ENCODE results near the gene LIPG. TPM values are rescaled to one million over a fixed set of nuclear protein-coding genes. Genes with fewer than 3 reads are reported as not detected.
A peak's percentile ranks its signal among the peaks of the same experiment; 100 is the strongest.

Gene LIPG
- total RNA-seq, 1 experiment from 2014 or later: 57.8 TPM

- Mint-ChIP-seq H3K4me1 (ENCODE audit: insufficient read depth, unreplicated experiment) (peaks cover 5% of the 10 kb centered on the region), H3K27me3 (ENCODE audit: insufficient read depth, unreplicated experiment) (no peaks in the 10 kb centered on the region), H3K36me3 (ENCODE audit: insufficient read depth, unreplicated experiment) (peaks cover 4% of the 10 kb centered on the region), H3K27ac (ENCODE audit: low read depth, unreplicated experiment) (no peak overlapping the region), H3K4me3 (ENCODE audit: unreplicated experiment) (no peak overlapping the region), H3K9me3 (ENCODE audit: unreplicated experiment) (no peaks in the 10 kb centered on the region)
- DNase-seq (ENCODE audit: unreplicated experiment): no peak
- intact Hi-C loops (cut with micrococcal nuclease): no loop called here
- POLR2A ChIA-PET: interaction anchor here (1.6 kb wide), 1 partner anchor 9 kb away, joined by 6 read pairs; no protein-coding TSS in a partner anchor
- TF ChIP-seq, protein P1, sequence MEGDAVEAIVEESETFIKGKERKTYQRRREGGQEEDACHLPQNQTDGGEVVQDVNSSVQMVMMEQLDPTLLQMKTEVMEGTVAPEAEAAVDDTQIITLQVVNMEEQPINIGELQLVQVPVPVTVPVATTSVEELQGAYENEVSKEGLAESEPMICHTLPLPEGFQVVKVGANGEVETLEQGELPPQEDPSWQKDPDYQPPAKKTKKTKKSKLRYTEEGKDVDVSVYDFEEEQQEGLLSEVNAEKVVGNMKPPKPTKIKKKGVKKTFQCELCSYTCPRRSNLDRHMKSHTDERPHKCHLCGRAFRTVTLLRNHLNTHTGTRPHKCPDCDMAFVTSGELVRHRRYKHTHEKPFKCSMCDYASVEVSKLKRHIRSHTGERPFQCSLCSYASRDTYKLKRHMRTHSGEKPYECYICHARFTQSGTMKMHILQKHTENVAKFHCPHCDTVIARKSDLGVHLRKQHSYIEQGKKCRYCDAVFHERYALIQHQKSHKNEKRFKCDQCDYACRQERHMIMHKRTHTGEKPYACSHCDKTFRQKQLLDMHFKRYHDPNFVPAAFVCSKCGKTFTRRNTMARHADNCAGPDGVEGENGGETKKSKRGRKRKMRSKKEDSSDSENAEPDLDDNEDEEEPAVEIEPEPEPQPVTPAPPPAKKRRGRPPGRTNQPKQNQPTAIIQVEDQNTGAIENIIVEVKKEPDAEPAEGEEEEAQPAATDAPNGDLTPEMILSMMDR (IDR thresholded peaks at IDR 0.05; ENCODE audit: unreplicated experiment): no peak
- CTCF ChIA-PET: interaction anchor here (1.0 kb wide), 1 partner anchor 35 kb away, joined by 4 read pairs; no protein-coding TSS in a partner anchor
- BruUV-seq (replicated peaks): no TSS peak
These were observed 15.1 kb upstream of the LIPG start for GRCh38 chr18:49546719-49547273.

DNA sequence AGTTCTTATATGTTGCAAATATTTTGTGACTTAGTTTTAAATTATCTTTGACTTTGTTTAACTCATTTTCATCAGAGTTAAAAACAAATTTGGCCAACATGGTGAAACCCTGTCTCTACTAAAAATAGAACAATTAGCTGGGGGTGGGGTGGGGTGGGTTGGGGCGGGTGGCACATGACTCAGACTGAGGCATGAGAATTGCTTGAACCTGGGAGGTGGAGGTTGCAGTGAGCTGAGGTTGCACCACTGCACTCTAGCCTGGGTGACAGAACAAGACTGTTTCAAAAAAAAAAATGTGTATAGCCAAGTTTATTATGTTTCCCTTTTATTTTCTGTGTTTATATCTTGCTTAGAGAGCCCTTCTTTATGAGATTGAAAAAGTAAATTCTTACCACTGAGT is 14.2 kb upstream of the LIPG start:
- Mint-ChIP-seq H3K27ac (ENCODE audit: low read depth, unreplicated experiment) (no peak overlapping the region), H3K27me3 (ENCODE audit: insufficient read depth, unreplicated experiment) (no peaks in the 10 kb centered on the region), H3K4me1 (ENCODE audit: insufficient read depth, unreplicated experiment) (peaks cover 5% of the 10 kb centered on the region), H3K9me3 (ENCODE audit: unreplicated experiment) (peaks cover 1% of the 10 kb centered on the region), H3K36me3 (ENCODE audit: insufficient read depth, unreplicated experiment) (no peaks in the 10 kb centered on the region), H3K4me3 (ENCODE audit: unreplicated experiment) (no peak overlapping the region)
- peak; percentile 47 for DNase-seq (ENCODE audit: unreplicated experiment)
- BruUV-seq (replicated peaks): no TSS peak
- TF ChIP-seq, protein P1 (IDR thresholded peaks at IDR 0.05; ENCODE audit: unreplicated experiment): no peak
- POLR2A ChIA-PET: no interaction called here
- CTCF ChIA-PET: interaction anchor here (1.0 to 1.3 kb wide), 2 partner anchors 13 to 219 kb away, joined by 3 to 5 read pairs; no protein-coding TSS in a partner anchor
- intact Hi-C loops (cut with micrococcal nuclease): no loop called here

DNA sequence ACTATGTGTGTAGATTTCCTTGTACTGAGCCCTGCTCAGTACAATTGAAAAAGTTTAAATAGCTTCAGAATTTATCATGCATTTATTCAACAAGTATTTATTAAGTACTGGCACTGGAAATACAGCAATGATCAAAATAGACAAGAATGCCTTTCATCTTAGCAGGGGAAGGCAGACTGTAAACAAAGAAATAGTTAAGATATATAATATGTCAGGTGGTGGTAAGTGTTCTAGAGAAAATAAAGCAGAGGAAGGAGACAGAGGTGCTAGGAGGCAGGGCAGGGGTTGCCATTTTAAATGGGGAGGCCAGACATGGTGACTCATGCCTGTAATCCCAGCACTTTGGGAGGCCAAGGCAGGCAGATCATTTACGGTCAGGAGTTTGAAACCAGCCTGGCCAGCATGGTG is 13.6 kb upstream of the LIPG start:
- BruUV-seq (replicated peaks): no TSS peak
- Mint-ChIP-seq H3K4me3 (ENCODE audit: unreplicated experiment) (peak overlapping the region; percentile 30), H3K9me3 (ENCODE audit: unreplicated experiment) (peaks cover 6% of the 10 kb centered on the region), H3K36me3 (ENCODE audit: insufficient read depth, unreplicated experiment) (no peaks in the 10 kb centered on the region), H3K27ac (ENCODE audit: low read depth, unreplicated experiment) (no peak overlapping the region), H3K4me1 (ENCODE audit: insufficient read depth, unreplicated experiment) (peaks cover 5% of the 10 kb centered on the region), H3K27me3 (ENCODE audit: insufficient read depth, unreplicated experiment) (no peaks in the 10 kb centered on the region)
- intact Hi-C loops (cut with micrococcal nuclease): no loop called here
- CTCF ChIA-PET: interaction anchor here (0.5 to 1.3 kb wide), 7 partner anchors 11 to 219 kb away, joined by 3 to 5 read pairs (median 3); no protein-coding TSS in a partner anchor
- POLR2A ChIA-PET: no interaction called here
- TF ChIP-seq, protein P1 (IDR thresholded peaks at IDR 0.05; ENCODE audit: unreplicated experiment): no peak
- peak; percentile 25 for DNase-seq (ENCODE audit: unreplicated experiment)

GRCh38 chr18:49550621-49551339 is 11.1 kb upstream of the LIPG start:
- POLR2A ChIA-PET: no interaction called here
- peaks cover 10% of the 10 kb centered on the region for H3K9me3 Mint-ChIP-seq (ENCODE audit: unreplicated experiment)
- TF ChIP-seq, protein P1 (IDR thresholded peaks at IDR 0.05; ENCODE audit: unreplicated experiment): no peak
- H3K27ac Mint-ChIP-seq (ENCODE audit: low read depth, unreplicated experiment): no peak overlapping the region
- CTCF ChIA-PET: no interaction called here
- no peaks in the 10 kb centered on the region for H3K4me1 Mint-ChIP-seq (ENCODE audit: insufficient read depth, unreplicated experiment)
- no peaks in the 10 kb centered on the region for H3K27me3 Mint-ChIP-seq (ENCODE audit: insufficient read depth, unreplicated experiment)
- H3K36me3 Mint-ChIP-seq (ENCODE audit: insufficient read depth, unreplicated experiment): no peaks in the 10 kb centered on the region
- no TSS peak for BruUV-seq (replicated peaks)
- DNase-seq (ENCODE audit: unreplicated experiment): no peak
- H3K4me3 Mint-ChIP-seq (ENCODE audit: unreplicated experiment): no peak overlapping the region
- intact Hi-C loops (cut with micrococcal nuclease): no loop called here
